Epithelial cell of esophagus (primary cell): Measurements from ENCODE around the gene GRK5.

Experiments used
- DNase-seq: peaks from one replicate; pipeline ENCODE4 v3.0.0; 2010; ENCODE audit warnings: low read depth
- H3K4me3 ChIP-seq: 2 replicates; pipeline ENCODE4 v1.5.1; 2011; ENCODE audit warnings: mild to moderate bottlenecking, low read length, control low read depth
- TF ChIP-seq, protein P1 (sequence below): IDR thresholded peaks from 2 replicates; pipeline ENCODE4 v1.5.1; 2011; ENCODE audit warnings: low read depth, mild to moderate bottlenecking, low read length, control low read depth, inconsistent platforms; ENCODE audit not compliant: insufficient read depth; ENCODE audit errors: missing control alignments

GRK5 gene

DNA sequence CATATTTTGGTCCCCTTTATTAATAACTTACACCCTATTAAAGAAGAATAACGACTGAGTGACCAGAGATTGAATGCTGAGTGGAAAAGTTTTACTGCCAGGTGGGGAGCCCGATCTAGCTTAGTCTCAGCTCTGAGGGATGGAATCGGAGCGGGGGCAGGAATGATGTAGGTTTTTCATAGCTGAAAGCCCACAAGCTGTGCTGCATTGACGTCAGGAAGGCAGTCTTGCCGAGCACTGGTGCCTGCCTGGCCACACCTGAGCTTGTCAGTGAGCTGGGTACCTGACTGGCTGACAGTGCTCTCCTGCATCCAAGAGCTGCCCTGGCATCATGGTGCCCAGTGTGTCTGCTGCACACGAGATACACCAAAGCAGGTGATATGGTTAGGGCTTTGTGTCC is 34.8 kb downstream of the GRK5 start:
- no peak for DNase-seq
- H3K4me3 ChIP-seq, result no peak overlapping the region
- TF ChIP-seq, protein P1, sequence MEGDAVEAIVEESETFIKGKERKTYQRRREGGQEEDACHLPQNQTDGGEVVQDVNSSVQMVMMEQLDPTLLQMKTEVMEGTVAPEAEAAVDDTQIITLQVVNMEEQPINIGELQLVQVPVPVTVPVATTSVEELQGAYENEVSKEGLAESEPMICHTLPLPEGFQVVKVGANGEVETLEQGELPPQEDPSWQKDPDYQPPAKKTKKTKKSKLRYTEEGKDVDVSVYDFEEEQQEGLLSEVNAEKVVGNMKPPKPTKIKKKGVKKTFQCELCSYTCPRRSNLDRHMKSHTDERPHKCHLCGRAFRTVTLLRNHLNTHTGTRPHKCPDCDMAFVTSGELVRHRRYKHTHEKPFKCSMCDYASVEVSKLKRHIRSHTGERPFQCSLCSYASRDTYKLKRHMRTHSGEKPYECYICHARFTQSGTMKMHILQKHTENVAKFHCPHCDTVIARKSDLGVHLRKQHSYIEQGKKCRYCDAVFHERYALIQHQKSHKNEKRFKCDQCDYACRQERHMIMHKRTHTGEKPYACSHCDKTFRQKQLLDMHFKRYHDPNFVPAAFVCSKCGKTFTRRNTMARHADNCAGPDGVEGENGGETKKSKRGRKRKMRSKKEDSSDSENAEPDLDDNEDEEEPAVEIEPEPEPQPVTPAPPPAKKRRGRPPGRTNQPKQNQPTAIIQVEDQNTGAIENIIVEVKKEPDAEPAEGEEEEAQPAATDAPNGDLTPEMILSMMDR, result no peak

DNA sequence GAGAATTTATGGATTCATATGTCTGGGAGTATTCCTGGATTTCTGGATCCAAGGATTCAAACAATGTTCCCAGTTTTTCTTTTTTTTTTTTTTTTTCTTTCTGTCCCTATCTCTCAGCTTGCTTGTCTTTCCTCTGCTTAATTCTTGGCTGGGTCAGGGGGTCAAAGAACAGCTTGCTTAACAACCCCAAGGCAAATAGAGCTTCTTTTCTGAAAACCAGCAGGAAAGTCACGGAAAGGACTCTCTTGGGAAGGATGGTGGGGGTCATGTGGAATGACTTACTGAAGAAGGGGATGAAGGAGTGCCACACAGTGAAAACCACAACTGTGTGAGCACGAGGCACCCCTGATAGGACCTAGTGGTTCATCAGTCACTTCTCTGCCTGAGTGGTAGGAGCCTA is 36.1 kb downstream of the GRK5 start:
- DNase-seq, result no peak
- TF ChIP-seq, protein P1, result no peak
- no peak overlapping the region for H3K4me3 ChIP-seq

GRCh38 chr10:119243967-119244366 is 36.6 kb downstream of the GRK5 start:
- TF ChIP-seq, protein P1, result no peak
- no peak for DNase-seq
- H3K4me3 ChIP-seq, result no peak overlapping the region

GRCh38 chr10:119245272-119245671 is 37.9 kb downstream of the GRK5 start:
- peak; percentile 93 for DNase-seq
- H3K4me3 ChIP-seq, result no peak overlapping the region
- TF ChIP-seq, protein P1, result peak; percentile 8

- TF ChIP-seq, protein P1, result no peak
- peak; percentile 74 for DNase-seq
- no peak overlapping the region for H3K4me3 ChIP-seq
These were observed 39.6 kb downstream of the GRK5 start for GRCh38 chr10:119246862-119247549.

DNA sequence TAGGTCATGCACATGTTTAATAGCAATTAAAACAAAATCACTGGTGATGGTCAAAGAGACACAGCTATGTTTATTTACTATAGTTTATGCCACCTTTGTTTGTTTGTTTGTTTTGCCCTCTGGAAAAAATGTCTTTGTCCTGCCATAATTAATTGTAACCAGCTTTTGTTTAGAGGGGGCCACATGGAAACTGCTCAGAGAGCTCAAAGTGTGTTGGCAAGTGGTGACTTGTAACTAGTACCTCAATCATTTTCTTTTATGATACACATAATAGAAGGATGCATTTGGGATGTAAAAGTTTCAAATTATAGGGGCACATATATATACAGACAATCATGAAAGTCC is 40.2 kb downstream of the GRK5 start:
- H3K4me3 ChIP-seq, result no peak overlapping the region
- TF ChIP-seq, protein P1, result no peak
- no peak for DNase-seq

DNA sequence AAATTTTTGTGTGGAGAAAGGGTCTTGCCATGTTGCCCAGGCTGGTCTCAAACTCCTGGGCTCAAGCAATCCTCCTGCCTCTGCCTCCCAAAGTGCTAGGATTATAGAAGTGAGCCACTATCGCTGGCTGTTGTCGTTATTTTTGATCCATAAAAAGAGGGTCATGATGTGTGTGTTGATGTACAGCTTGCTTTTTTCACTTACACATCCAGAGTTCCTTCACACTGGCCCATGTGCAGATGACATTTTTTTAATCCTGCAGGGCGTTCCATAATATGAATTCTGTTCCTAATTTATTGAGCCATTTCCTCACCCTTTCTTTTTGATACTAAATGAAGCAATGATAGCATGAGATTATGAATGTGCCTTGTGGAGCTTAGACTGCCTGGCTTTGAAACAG is 40.8 kb downstream of the GRK5 start:
- TF ChIP-seq, protein P1, result no peak
- no peak overlapping the region for H3K4me3 ChIP-seq
- DNase-seq, result no peak
